Naive thymus-derived CD4-positive, alpha-beta T cell (primary cell): ENCODE data around the gene N4BP2L1. TPM values are rescaled to one million over a fixed set of nuclear protein-coding genes. Genes with fewer than 3 reads are reported as not detected.
"Not testable (repeated sequence)": the region's sequence is repeated elsewhere in the genome, so short reads cannot be mapped to it uniquely, and the experiment has no call there.

Source experiments
- ATAC-seq: fragments of 150-1000 bp; cut with Tn5 transposase; 2 replicates; pipeline ENCODE4 v1.10.0; 2021; ENCODE audit warnings: mild to moderate bottlenecking, moderate library complexity
- CTCF ChIA-PET: fragments of 350-600 bp; sonication (Branson Sonifier 250); formaldehyde crosslinking; loops from one replicate; lab custom pipeline; 2021; ENCODE audit warnings: antibody characterized with exemption; lab: Charles Lee
- POLR2A ChIA-PET: fragments of 350-600 bp; sonication (Branson Sonifier 250); formaldehyde crosslinking; loops from one replicate; lab custom pipeline; 2021; ENCODE audit warnings: antibody characterized with exemption, inconsistent platforms; lab: Charles Lee
- DNase-seq, 9 donors: peaks; one replicate each; pipeline versions ENCODE4 v3.0.0 to v3.0.0-alpha.2; 2020 to 2022; ENCODE audit warnings: mixed read lengths in 1 of 9
- H3K27ac ChIP-seq: one replicate; pipeline ENCODE4 v1.7.0; 2013; ENCODE audit warnings: mild to moderate bottlenecking, low read depth, low read length, moderate library complexity
- H3K27me3 ChIP-seq, 2 donors: one replicate each; pipeline ENCODE4 v1.7.0; 2013; ENCODE audit warnings: low read length in 2 of 2, mild to moderate bottlenecking in 2 of 2, moderate library complexity in 2 of 2; ENCODE audit not compliant: control insufficient read depth in 2 of 2, insufficient read depth in 2 of 2
- H3K36me3 ChIP-seq, 3 experiments: 1 replicate in 2 of 3; 2 replicates in 1 of 3; pipeline ENCODE4 v1.7.0; 2013; ENCODE audit warnings: low read length in 3 of 3, mild to moderate bottlenecking in 3 of 3, moderate library complexity in 1 of 3; ENCODE audit not compliant: insufficient read depth in 3 of 3, control insufficient read depth in 2 of 3
- H3K4me1 ChIP-seq, 2 donors: one replicate each; pipeline ENCODE4 v1.7.0; 2013; ENCODE audit warnings: low read length in 2 of 2, mild to moderate bottlenecking in 2 of 2, moderate library complexity in 1 of 2; ENCODE audit not compliant: control insufficient read depth in 2 of 2, insufficient read depth in 2 of 2
- H3K4me3 ChIP-seq: 2 replicates; pipeline ENCODE4 v1.7.0; 2013; ENCODE audit warnings: mild to moderate bottlenecking, low read length
- H3K9me3 ChIP-seq, 3 experiments: 1 replicate in 2 of 3; 2 replicates in 1 of 3; pipeline ENCODE4 v1.7.0; 2013; ENCODE audit warnings: low read length in 3 of 3; ENCODE audit not compliant: control insufficient read depth in 2 of 3
- H3K27ac Mint-ChIP-seq, 9 donors: one replicate each; pipeline ENCODE4 v1.8.0; 2020 to 2022; ENCODE audit warnings: mixed read lengths in 9 of 9, mild to moderate bottlenecking in 8 of 9, moderate library complexity in 5 of 9, inconsistent platforms in 2 of 9
- H3K27me3 Mint-ChIP-seq, 5 donors: one replicate each; pipeline ENCODE4 v1.8.0; 2021 to 2022; ENCODE audit warnings: mixed read lengths in 5 of 5, mild to moderate bottlenecking in 1 of 5
- H3K36me3 Mint-ChIP-seq, 5 donors: one replicate each; pipeline ENCODE4 v1.8.0; 2020 to 2022; ENCODE audit warnings: mixed read lengths in 5 of 5, mild to moderate bottlenecking in 3 of 5, inconsistent platforms in 1 of 5
- H3K4me1 Mint-ChIP-seq, 7 donors: one replicate each; pipeline ENCODE4 v1.8.0; 2020 to 2022; ENCODE audit warnings: mixed read lengths in 7 of 7, mild to moderate bottlenecking in 3 of 7, inconsistent platforms in 1 of 7
- H3K4me3 Mint-ChIP-seq, 10 donors: one replicate each; pipeline ENCODE4 v1.8.0; 2020 to 2022; ENCODE audit warnings: mild to moderate bottlenecking in 10 of 10, mixed read lengths in 10 of 10, moderate library complexity in 6 of 10, inconsistent platforms in 2 of 10
- H3K9me3 Mint-ChIP-seq, 11 donors: one replicate each; pipeline ENCODE4 v1.8.0; 2020 to 2022; ENCODE audit warnings: mixed read lengths in 11 of 11, mild to moderate bottlenecking in 4 of 11, inconsistent platforms in 1 of 11, moderate library complexity in 1 of 11
- intact Hi-C, 2 donors: fragments of 100-400 bp; cut with micrococcal nuclease; formaldehyde crosslinking; loops; one replicate each; pipeline ENCODE4 v1.15.1; 2023
- polyA plus RNA-seq, 2 donors: library from polyadenylated mRNA; unstranded; fragments of 300-500 nt; fragmentation: Illumina TruSeq; gene quantifications; one replicate each; pipeline ENCODE4 v1.2.3, GENCODE V29; 2021
- total RNA-seq, 6 experiments: library from RNA in 5 of 6; stranded (reverse) in 5 of 6; gene quantifications; 1 replicate in 5 of 6; 2 replicates in 1 of 6; pipeline ENCODE4 v1.2.3 and lab custom pipeline; 2021 to 2026

Gene N4BP2L1
- total and polyA plus RNA-seq, 7 experiments from 2014 or later = 30.4 to 68.8 (median 48.3) TPM

- no peak for ATAC-seq
- no peak for DNase-seq
- no peaks in the 10 kb centered on the region for H3K36me3 ChIP-seq
- peaks cover 12 to 32% (median 20%) of the 10 kb centered on the region in 5 donors for H3K36me3 Mint-ChIP-seq
- intact Hi-C loops = loop anchor here in 1 of 2 donors (5.0 kb wide), 1 partner anchor 1345 kb away; no protein-coding TSS in a partner anchor
- no peak overlapping the region for H3K4me3 Mint-ChIP-seq
- no peak overlapping the region for H3K27ac ChIP-seq
- ChIA-PET POLR2A (no interaction called here), CTCF (no interaction called here)
- no peaks in the 10 kb centered on the region for H3K4me1 ChIP-seq
- no peaks in the 10 kb centered on the region for H3K9me3 ChIP-seq
- H3K27me3 ChIP-seq = no peaks in the 10 kb centered on the region
- no peak overlapping the region for H3K4me3 ChIP-seq
- no peak overlapping the region for H3K27ac Mint-ChIP-seq
- no peaks in the 10 kb centered on the region for H3K27me3 Mint-ChIP-seq
- peaks cover 0 to 9% (median 0%) of the 10 kb centered on the region in 11 donors for H3K9me3 Mint-ChIP-seq
- H3K4me1 Mint-ChIP-seq = peaks cover 0 to 2% (median 0%) of the 10 kb centered on the region in 7 donors
These were observed 51.1 kb downstream of the N4BP2L1 start for GRCh38 chr13:32376642-32377415.

- Histone ChIP-seq H3K27me3 (no peaks in the 10 kb centered on the region), H3K9me3 (no peaks in the 10 kb centered on the region), H3K4me3 (no peak overlapping the region), H3K27ac (no peak overlapping the region), H3K4me1 (no peaks in the 10 kb centered on the region), H3K36me3 (no peaks in the 10 kb centered on the region)
- POLR2A ChIA-PET = no interaction called here
- no peak overlapping the region for H3K4me3 Mint-ChIP-seq
- intact Hi-C loops = no loop called here
- peaks cover 12 to 42% (median 20%) of the 10 kb centered on the region in 5 donors for H3K36me3 Mint-ChIP-seq
- H3K4me1 Mint-ChIP-seq = no peaks in the 10 kb centered on the region
- ATAC-seq (no peak), DNase-seq (no peak)
- peaks cover 0 to 10% (median under 1%) of the 10 kb centered on the region in 11 donors for H3K9me3 Mint-ChIP-seq
- H3K27me3 Mint-ChIP-seq = no peaks in the 10 kb centered on the region
- CTCF ChIA-PET = no interaction called here
- no peak overlapping the region for H3K27ac Mint-ChIP-seq
These were observed 57.1 kb downstream of the N4BP2L1 start for GRCh38 chr13:32370805-32371204.

- Mint-ChIP-seq H3K4me3 (no peak overlapping the region), H3K27ac (no peak overlapping the region), H3K9me3 (peaks cover 0 to 4% (median 0%) of the 10 kb centered on the region in 11 donors), H3K4me1 (peaks cover 0 to 4% (median 0%) of the 10 kb centered on the region in 7 donors), H3K36me3 (peaks cover 0 to 22% (median 5%) of the 10 kb centered on the region in 5 donors), H3K27me3 (no peaks in the 10 kb centered on the region)
- H3K9me3 ChIP-seq = no peaks in the 10 kb centered on the region
- no peaks in the 10 kb centered on the region for H3K36me3 ChIP-seq
- no peak for ATAC-seq
- ChIA-PET POLR2A (no interaction called here), CTCF (no interaction called here)
- H3K27ac ChIP-seq = no peak overlapping the region
- intact Hi-C loops = no loop called here
- H3K4me3 ChIP-seq = no peak overlapping the region
- H3K27me3 ChIP-seq = no peaks in the 10 kb centered on the region
- H3K4me1 ChIP-seq = no peaks in the 10 kb centered on the region
- DNase-seq = no peak
These were observed 65.4 kb downstream of the N4BP2L1 start for GRCh38 chr13:32362574-32362973.

- H3K4me1 ChIP-seq, H3K36me3 ChIP-seq, DNase-seq, ATAC-seq, H3K27ac ChIP-seq, H3K4me3 Mint-ChIP-seq, intact Hi-C loops, H3K9me3 ChIP-seq, H3K27me3 ChIP-seq, H3K4me1 Mint-ChIP-seq, POLR2A ChIA-PET, H3K27me3 Mint-ChIP-seq, H3K9me3 Mint-ChIP-seq, H3K4me3 ChIP-seq, CTCF ChIA-PET, H3K27ac Mint-ChIP-seq: not testable (repeated sequence)
- H3K36me3 Mint-ChIP-seq = peaks cover 0 to 22% (median 4%) of the 10 kb centered on the region in 5 donors
These were observed 72.0 kb downstream of the N4BP2L1 start for GRCh38 chr13:32355935-32356334.

- H3K27me3 ChIP-seq = no peaks in the 10 kb centered on the region
- H3K9me3 ChIP-seq = no peaks in the 10 kb centered on the region
- ChIA-PET CTCF (no interaction called here), POLR2A (no interaction called here)
- no peak overlapping the region for H3K27ac ChIP-seq
- DNase-seq (no peak), ATAC-seq (no peak)
- Mint-ChIP-seq H3K4me1 (peaks cover 0 to 9% (median 0%) of the 10 kb centered on the region in 7 donors), H3K27me3 (no peaks in the 10 kb centered on the region), H3K27ac (no peak overlapping the region), H3K36me3 (peaks cover 0 to 27% (median 8%) of the 10 kb centered on the region in 5 donors), H3K4me3 (no peak overlapping the region), H3K9me3 (no peaks in the 10 kb centered on the region)
- no peak overlapping the region for H3K4me3 ChIP-seq
- no peaks in the 10 kb centered on the region for H3K4me1 ChIP-seq
- intact Hi-C loops = loop anchor here in 1 of 2 donors (5.0 kb wide), 1 partner anchor 37 kb away; the partner anchor contains the start of genes BRCA2 and ZAR1L
- no peaks in the 10 kb centered on the region for H3K36me3 ChIP-seq
These were observed 73.9 kb downstream of the N4BP2L1 start for GRCh38 chr13:32354040-32354439.

GRCh38 chr13:32350839-32351441 is 77.0 kb downstream of the N4BP2L1 start:
- H3K9me3 ChIP-seq, H3K27ac ChIP-seq, H3K4me3 ChIP-seq, H3K4me1 ChIP-seq, DNase-seq, CTCF ChIA-PET, ATAC-seq, H3K9me3 Mint-ChIP-seq, H3K4me3 Mint-ChIP-seq, H3K36me3 ChIP-seq, H3K27me3 ChIP-seq, H3K27me3 Mint-ChIP-seq, POLR2A ChIA-PET: not testable (repeated sequence)
- H3K4me1 Mint-ChIP-seq = peaks cover 0 to 22% (median 0%) of the 10 kb centered on the region in 7 donors
- H3K36me3 Mint-ChIP-seq = peaks cover 0 to 34% (median 9%) of the 10 kb centered on the region in 5 donors
- intact Hi-C loops = loop anchor here in 1 of 2 donors (5.0 kb wide), 1 partner anchor 34 kb away; the partner anchor contains the start of genes BRCA2 and ZAR1L
- H3K27ac Mint-ChIP-seq = peak overlapping the region in 1 of 9 donors; percentile 9
